ENCODE data around the gene RAD21L1. TPM values are rescaled to one million over a fixed set of nuclear protein-coding genes. Genes with fewer than 3 reads are reported as not detected.

RAD21L1 gene
- total and polyA plus RNA-seq, 2 of the 8 experiments (the other 6 are each of a cell fraction or from before 2014, with no cell fraction given), result 0.06 to 0.26 TPM

GRCh38 chr20:1203630-1204029 is 22.2 kb upstream of the RAD21L1 start (continued):
- TF ChIP-seq CHD7 (IDR thresholded peaks at IDR 0.05; ENCODE audit: insufficient replicate concordance, low read length) (no peak), POU5F1 (IDR thresholded peaks at IDR 0.05; ENCODE audit: low read depth, low read length) (no peak), EP300 (IDR thresholded peaks at IDR 0.05; ENCODE audit: borderline replicate concordance in 1 of 2, low read depth in 2 of 2, low read length in 2 of 2) (no peak), ZNF274 (IDR thresholded peaks at IDR 0.05; ENCODE audit: borderline replicate concordance, extremely low read depth, low read length) (no peak), MAFK (IDR thresholded peaks at IDR 0.05; ENCODE audit: low read depth, low read length) (no peak), BACH1 (IDR thresholded peaks at IDR 0.05; ENCODE audit: low read length) (no peak), YY1 (IDR thresholded peaks at IDR 0.05; ENCODE audit: low read depth, low read length) (no peak), NRF1 (IDR thresholded peaks at IDR 0.05; ENCODE audit: low read depth, low read length) (no peak), BCL11A (IDR thresholded peaks at IDR 0.05; ENCODE audit: low read depth in 2 of 2, low read length in 2 of 2) (no peak), GTF2F1 (IDR thresholded peaks at IDR 0.05; ENCODE audit: borderline replicate concordance, low read depth, low read length) (no peak), TAF1 (IDR thresholded peaks at IDR 0.05; ENCODE audit: low read depth, low read length) (no peak), JUN (IDR thresholded peaks at IDR 0.05; ENCODE audit: low read depth, low read length) (no peak)

Measured in H1 (cell line).